Umbilical cord (tissue), 2 donors: ENCODE results near the gene DDX20. TPM values are rescaled to one million over a fixed set of nuclear protein-coding genes. Genes with fewer than 3 reads are reported as not detected.

Source experiments
- DNase-seq: peaks from one replicate; pipeline ENCODE4 v3.0.0-alpha.2; 2015; ENCODE audit warnings: low spot score
- total RNA-seq: library from RNA; depleted of rRNA; stranded (reverse); fragments of >200 nt; gene quantifications from one replicate; pipeline ENCODE4 v1.2.3, GENCODE V29; 2014; ENCODE audit warnings: low replicate concordance; ENCODE audit not compliant: insufficient read depth

DDX20 gene
- total RNA-seq, 1 donor from 2014 or later = 16.9 TPM

- DNase-seq = peak; percentile 33
Measured at GRCh38 chr1:111747282-111747734, 8.4 kb upstream of the DDX20 start.

- DNase-seq = no peak
Measured at GRCh38 chr1:111747947-111748346, 7.8 kb upstream of the DDX20 start.

- DNase-seq = no peak
Measured at GRCh38 chr1:111749628-111750027, 6.1 kb upstream of the DDX20 start.

- no peak for DNase-seq
Measured at GRCh38 chr1:111750856-111751255, 4.8 kb upstream of the DDX20 start.

- DNase-seq = no peak
Measured at GRCh38 chr1:111751906-111752575, 3.7 kb upstream of the DDX20 start.

- DNase-seq = peak; percentile 73
Measured at GRCh38 chr1:111754984-111755330, 744 bp upstream of the DDX20 start.

- DNase-seq = no peak
Measured at GRCh38 chr1:111756124-111756513, 418 bp downstream of the DDX20 start.

GRCh38 chr1:111758373-111758772, 2.7 kb downstream of the DDX20 start:
- peak; percentile 13 for DNase-seq

- DNase-seq = no peak
Measured at GRCh38 chr1:111761717-111762116, 6.0 kb downstream of the DDX20 start.

- no peak for DNase-seq
Measured at GRCh38 chr1:111762332-111762731, 6.6 kb downstream of the DDX20 start.

- no peak for DNase-seq
Measured at GRCh38 chr1:111768023-111768422, 12.3 kb downstream of the DDX20 start.

- no peak for DNase-seq
Measured at GRCh38 chr1:111768625-111769024, 12.9 kb downstream of the DDX20 start.

- peak; percentile 76 for DNase-seq
Measured at GRCh38 chr1:111769517-111770146, 13.9 kb downstream of the DDX20 start.

- DNase-seq = no peak
Measured at GRCh38 chr1:111770916-111771315, 15.2 kb downstream of the DDX20 start.

- DNase-seq = no peak
Measured at GRCh38 chr1:111775966-111776365, 20.3 kb downstream of the DDX20 start.

- no peak for DNase-seq
Measured at GRCh38 chr1:111776391-111776790, 20.7 kb downstream of the DDX20 start.

GRCh38 chr1:111776861-111777260, 21.2 kb downstream of the DDX20 start:
- no peak for DNase-seq

GRCh38 chr1:111777301-111777700, 21.6 kb downstream of the DDX20 start:
- DNase-seq = no peak

GRCh38 chr1:111778066-111778465, 22.4 kb downstream of the DDX20 start:
- DNase-seq = no peak

- DNase-seq = no peak
Measured at GRCh38 chr1:111778541-111779051, 22.9 kb downstream of the DDX20 start.

GRCh38 chr1:111779546-111779945, 23.8 kb downstream of the DDX20 start:
- no peak for DNase-seq

GRCh38 chr1:111784273-111784901, 28.7 kb downstream of the DDX20 start:
- no peak for DNase-seq

GRCh38 chr1:111786669-111787207, 31.0 kb downstream of the DDX20 start:
- no peak for DNase-seq
